ENCODE data around the gene LARGE1. TPM values are rescaled to one million over a fixed set of nuclear protein-coding genes. Genes with fewer than 3 reads are reported as not detected.

LARGE1 gene
- total RNA-seq, 1 experiment from 2014 or later: 5.8 TPM

GRCh38 chr22:33347002-33347401, 573.3 kb downstream of the LARGE1 start:
- Mint-ChIP-seq H3K27me3 (ENCODE audit: insufficient read depth, unreplicated experiment) (no peaks in the 10 kb centered on the region), H3K36me3 (ENCODE audit: insufficient read depth, unreplicated experiment) (no peaks in the 10 kb centered on the region), H3K9me3 (ENCODE audit: unreplicated experiment) (no peaks in the 10 kb centered on the region), H3K27ac (ENCODE audit: unreplicated experiment) (no peak overlapping the region), H3K4me3 (ENCODE audit: unreplicated experiment) (no peak overlapping the region), H3K4me1 (ENCODE audit: low read depth, unreplicated experiment) (no peaks in the 10 kb centered on the region)
- no peak for DNase-seq
- Histone ChIP-seq H3K27me3 (replicated peaks; ENCODE audit: control insufficient read depth, insufficient read depth, low read length) (no peaks in the 10 kb centered on the region), H3K9me3 (no peaks in the 10 kb centered on the region), H3K36me3 (ENCODE audit: control insufficient read depth, insufficient read depth, low read length) (no peaks in the 10 kb centered on the region), H3K4me1 (no peaks in the 10 kb centered on the region), H3K4me3 (ENCODE audit: low read depth, low read length) (no peak overlapping the region)
- BruUV-seq (replicated peaks): no TSS peak
- TF ChIP-seq, protein P1, sequence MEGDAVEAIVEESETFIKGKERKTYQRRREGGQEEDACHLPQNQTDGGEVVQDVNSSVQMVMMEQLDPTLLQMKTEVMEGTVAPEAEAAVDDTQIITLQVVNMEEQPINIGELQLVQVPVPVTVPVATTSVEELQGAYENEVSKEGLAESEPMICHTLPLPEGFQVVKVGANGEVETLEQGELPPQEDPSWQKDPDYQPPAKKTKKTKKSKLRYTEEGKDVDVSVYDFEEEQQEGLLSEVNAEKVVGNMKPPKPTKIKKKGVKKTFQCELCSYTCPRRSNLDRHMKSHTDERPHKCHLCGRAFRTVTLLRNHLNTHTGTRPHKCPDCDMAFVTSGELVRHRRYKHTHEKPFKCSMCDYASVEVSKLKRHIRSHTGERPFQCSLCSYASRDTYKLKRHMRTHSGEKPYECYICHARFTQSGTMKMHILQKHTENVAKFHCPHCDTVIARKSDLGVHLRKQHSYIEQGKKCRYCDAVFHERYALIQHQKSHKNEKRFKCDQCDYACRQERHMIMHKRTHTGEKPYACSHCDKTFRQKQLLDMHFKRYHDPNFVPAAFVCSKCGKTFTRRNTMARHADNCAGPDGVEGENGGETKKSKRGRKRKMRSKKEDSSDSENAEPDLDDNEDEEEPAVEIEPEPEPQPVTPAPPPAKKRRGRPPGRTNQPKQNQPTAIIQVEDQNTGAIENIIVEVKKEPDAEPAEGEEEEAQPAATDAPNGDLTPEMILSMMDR (IDR thresholded peaks at IDR 0.05; ENCODE audit: insufficient read depth in 1 of 2, low read depth in 1 of 2, low read length in 1 of 2, severe bottlenecking in 1 of 2, unreplicated experiment in 1 of 2): no peak
- intact Hi-C loops (cut with micrococcal nuclease; ENCODE audit: unreplicated experiment): no loop called here
- ChIA-PET CTCF (no interaction called here), POLR2A (no interaction called here)

DNA sequence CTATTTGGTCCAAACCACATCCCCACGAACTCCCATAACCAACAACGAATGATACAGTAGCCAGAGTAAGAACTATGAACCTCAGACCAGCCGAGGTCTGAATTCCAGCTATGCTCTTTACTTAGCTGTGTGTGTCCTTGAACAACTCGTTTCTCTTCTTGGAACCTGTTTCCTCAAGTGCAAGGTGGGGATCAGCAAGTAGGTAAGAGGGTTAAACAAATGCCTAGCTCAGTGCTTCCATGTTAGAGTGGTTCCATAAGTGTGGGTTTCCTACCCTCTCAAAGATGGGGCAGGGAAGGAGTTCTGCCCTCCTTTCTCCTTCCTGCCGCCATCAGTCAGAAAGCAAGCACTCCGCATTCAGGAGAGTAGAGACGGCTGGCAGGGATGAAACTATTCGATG, 578.7 kb downstream of the LARGE1 start:
- no peaks in the 10 kb centered on the region for H3K27me3 Mint-ChIP-seq (ENCODE audit: insufficient read depth, unreplicated experiment)
- H3K27ac Mint-ChIP-seq (ENCODE audit: unreplicated experiment): no peak overlapping the region
- no peak overlapping the region for H3K4me3 Mint-ChIP-seq (ENCODE audit: unreplicated experiment)
- TF ChIP-seq, protein P1 (IDR thresholded peaks at IDR 0.05; ENCODE audit: insufficient read depth in 1 of 2, low read depth in 1 of 2, low read length in 1 of 2, severe bottlenecking in 1 of 2, unreplicated experiment in 1 of 2): no peak
- no peaks in the 10 kb centered on the region for H3K4me1 Mint-ChIP-seq (ENCODE audit: low read depth, unreplicated experiment)
- Histone ChIP-seq H3K9me3 (no peaks in the 10 kb centered on the region), H3K27me3 (replicated peaks; ENCODE audit: control insufficient read depth, insufficient read depth, low read length) (no peaks in the 10 kb centered on the region), H3K36me3 (ENCODE audit: control insufficient read depth, insufficient read depth, low read length) (no peaks in the 10 kb centered on the region), H3K4me1 (peaks cover 10% of the 10 kb centered on the region), H3K4me3 (ENCODE audit: low read depth, low read length) (no peak overlapping the region)
- no peak for DNase-seq
- ChIA-PET CTCF (no interaction called here), POLR2A (no interaction called here)
- H3K9me3 Mint-ChIP-seq (ENCODE audit: unreplicated experiment): no peaks in the 10 kb centered on the region
- no peaks in the 10 kb centered on the region for H3K36me3 Mint-ChIP-seq (ENCODE audit: insufficient read depth, unreplicated experiment)
- no TSS peak for BruUV-seq (replicated peaks)
- intact Hi-C loops (cut with micrococcal nuclease; ENCODE audit: unreplicated experiment): no loop called here

- POLR2A ChIA-PET: no interaction called here
- H3K4me3 ChIP-seq (ENCODE audit: low read depth, low read length): no peak overlapping the region
- peaks cover 26% of the 10 kb centered on the region for H3K4me1 ChIP-seq
- Mint-ChIP-seq H3K4me1 (ENCODE audit: low read depth, unreplicated experiment) (peaks cover 18% of the 10 kb centered on the region), H3K4me3 (ENCODE audit: unreplicated experiment) (no peak overlapping the region), H3K27me3 (ENCODE audit: insufficient read depth, unreplicated experiment) (no peaks in the 10 kb centered on the region), H3K27ac (ENCODE audit: unreplicated experiment) (no peak overlapping the region), H3K36me3 (ENCODE audit: insufficient read depth, unreplicated experiment) (no peaks in the 10 kb centered on the region), H3K9me3 (ENCODE audit: unreplicated experiment) (no peaks in the 10 kb centered on the region)
- intact Hi-C loops (cut with micrococcal nuclease; ENCODE audit: unreplicated experiment): no loop called here
- H3K36me3 ChIP-seq (ENCODE audit: control insufficient read depth, insufficient read depth, low read length): no peaks in the 10 kb centered on the region
- peak in 1 of 2 experiments; percentile 49 for DNase-seq
- CTCF ChIA-PET: interaction anchor here (0.5 kb wide), 1 partner anchor 133 kb away, joined by 4 read pairs; no protein-coding TSS in a partner anchor
- BruUV-seq (replicated peaks): no TSS peak
- TF ChIP-seq, protein P1 (IDR thresholded peaks at IDR 0.05; ENCODE audit: insufficient read depth in 1 of 2, low read depth in 1 of 2, low read length in 1 of 2, severe bottlenecking in 1 of 2, unreplicated experiment in 1 of 2): no peak
- H3K27me3 ChIP-seq (replicated peaks; ENCODE audit: control insufficient read depth, insufficient read depth, low read length): no peaks in the 10 kb centered on the region
- H3K9me3 ChIP-seq: no peaks in the 10 kb centered on the region
Observed at GRCh38 chr22:33337524-33337923, 582.8 kb downstream of the LARGE1 start.
